AG04449 (cell line): Measurements from ENCODE around the gene HAGHL.
"Not testable (repeated sequence)": the region's sequence is repeated elsewhere in the genome, so short reads cannot be mapped to it uniquely, and the experiment has no call there.

ENCODE experiments used
- CTCF ChIA-PET: fragments of 350-600 bp; formaldehyde crosslinking; extraction: SDS; loops from one replicate; lab custom pipeline; 2021; ENCODE audit warnings: antibody characterized with exemption; lab: Yijun Ruan, JAX
- POLR2A ChIA-PET: fragments of 400-600, 350-600 bp; formaldehyde crosslinking; extraction: SDS; loops from one replicate; lab custom pipeline; 2020; ENCODE audit warnings: antibody characterized with exemption, inconsistent platforms; lab: Yijun Ruan, JAX
- DNase-seq: peaks from one replicate; pipeline ENCODE4 v3.0.0-alpha.2; 2010; ENCODE audit warnings: low read depth, low spot score
- H3K4me3 ChIP-seq: 2 replicates; pipeline ENCODE4 v1.5.1; 2011; ENCODE audit warnings: low read depth, mild to moderate bottlenecking, control low read depth, low read length
- TF ChIP-seq, protein P1 (sequence below): IDR thresholded peaks from one replicate; pipeline ENCODE4 v1.5.1; 2011; ENCODE audit warnings: mild to moderate bottlenecking, moderate library complexity, low read length, control low read depth, inconsistent platforms; ENCODE audit not compliant: insufficient read depth; ENCODE audit errors: missing control alignments

The HAGHL gene

DNA sequence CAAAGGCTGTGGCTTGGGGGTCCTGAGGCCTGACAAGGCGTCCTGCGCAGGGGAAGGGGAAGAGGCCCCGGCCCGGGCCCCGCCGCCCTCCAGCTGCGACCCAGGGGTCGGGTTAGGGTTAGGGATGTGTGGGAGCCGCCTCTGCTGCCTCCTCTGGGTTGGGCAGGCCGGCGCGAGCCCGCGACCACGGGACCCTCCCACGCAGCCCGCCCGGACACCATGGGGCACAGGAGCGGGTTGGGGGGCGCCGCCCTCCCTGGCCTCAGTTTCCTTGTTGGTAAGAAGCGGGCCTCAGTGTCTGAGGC, 13.5 kb downstream of the HAGHL start:
- peak overlapping the region; percentile 73 for H3K4me3 ChIP-seq
- ChIA-PET CTCF (interaction anchor here (0.9 to 5.9 kb wide), 16 partner anchors 9 to 64 kb away, joined by 3 to 48 read pairs (median 7); partner anchors contain the start of genes CCDC78, HAGHL and WDR24), POLR2A (interaction anchor here (0.7 kb wide), 1 partner anchor 9 kb away, joined by 3 read pairs; no protein-coding TSS in a partner anchor)
- TF ChIP-seq, protein P1, sequence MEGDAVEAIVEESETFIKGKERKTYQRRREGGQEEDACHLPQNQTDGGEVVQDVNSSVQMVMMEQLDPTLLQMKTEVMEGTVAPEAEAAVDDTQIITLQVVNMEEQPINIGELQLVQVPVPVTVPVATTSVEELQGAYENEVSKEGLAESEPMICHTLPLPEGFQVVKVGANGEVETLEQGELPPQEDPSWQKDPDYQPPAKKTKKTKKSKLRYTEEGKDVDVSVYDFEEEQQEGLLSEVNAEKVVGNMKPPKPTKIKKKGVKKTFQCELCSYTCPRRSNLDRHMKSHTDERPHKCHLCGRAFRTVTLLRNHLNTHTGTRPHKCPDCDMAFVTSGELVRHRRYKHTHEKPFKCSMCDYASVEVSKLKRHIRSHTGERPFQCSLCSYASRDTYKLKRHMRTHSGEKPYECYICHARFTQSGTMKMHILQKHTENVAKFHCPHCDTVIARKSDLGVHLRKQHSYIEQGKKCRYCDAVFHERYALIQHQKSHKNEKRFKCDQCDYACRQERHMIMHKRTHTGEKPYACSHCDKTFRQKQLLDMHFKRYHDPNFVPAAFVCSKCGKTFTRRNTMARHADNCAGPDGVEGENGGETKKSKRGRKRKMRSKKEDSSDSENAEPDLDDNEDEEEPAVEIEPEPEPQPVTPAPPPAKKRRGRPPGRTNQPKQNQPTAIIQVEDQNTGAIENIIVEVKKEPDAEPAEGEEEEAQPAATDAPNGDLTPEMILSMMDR = no peak
- DNase-seq = no peak

DNA sequence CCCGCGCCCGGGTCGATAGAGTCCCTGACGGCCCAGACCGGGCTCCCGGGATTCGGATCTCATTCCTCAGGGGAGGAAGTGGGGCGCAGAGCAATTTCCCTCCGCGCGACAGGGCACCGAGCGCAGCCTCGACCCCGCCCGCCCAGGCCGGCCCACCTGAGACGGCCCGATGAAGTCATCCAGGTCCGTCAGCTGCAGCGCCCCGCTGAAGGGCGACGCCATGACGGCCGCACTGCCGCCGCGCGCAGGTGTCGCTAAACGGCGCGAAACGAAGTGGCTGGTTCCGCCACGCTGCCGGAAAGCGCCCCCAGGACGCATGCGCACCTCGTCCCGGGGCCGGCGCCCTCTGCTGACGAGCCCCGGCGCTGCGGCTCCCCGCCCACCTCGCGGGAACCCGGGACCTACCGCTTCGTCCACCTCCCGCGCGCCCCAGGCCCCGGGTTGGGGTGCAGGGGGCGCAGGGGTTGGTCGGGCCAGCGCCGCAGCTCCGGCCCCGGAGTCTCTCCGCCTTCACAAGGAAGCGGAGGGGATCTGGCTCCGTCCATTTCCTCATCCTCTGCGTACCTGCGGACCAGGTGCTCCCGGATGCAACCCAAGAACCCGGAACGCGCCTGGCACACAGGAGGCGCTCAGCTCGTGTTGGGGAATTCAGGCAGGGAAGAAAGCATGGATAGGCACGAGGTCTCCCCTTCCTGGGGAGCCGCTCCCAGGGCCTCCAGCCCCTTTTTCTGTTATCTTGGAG, 14.0 kb downstream of the HAGHL start, which contains the start of gene CIAO3:
CIAO3 (minus strand) TSS at position 234 of the 742 bp plus-strand sequence; CDS start at position 222, 12 bp downstream.
- POLR2A ChIA-PET = interaction anchor here (0.7 kb wide), 1 partner anchor 8 kb away, joined by 3 read pairs; no protein-coding TSS in a partner anchor
- CTCF ChIA-PET = interaction anchor here (0.8 to 5.9 kb wide), 18 partner anchors 9 to 63 kb away, joined by 3 to 48 read pairs (median 6); partner anchors contain the start of genes CCDC78, HAGHL and WDR24
- DNase-seq = peak; percentile 26
- peak within 1 kb of the TSS; percentile 73 for H3K4me3 ChIP-seq
- TF ChIP-seq, protein P1 = peak; percentile 91

DNA sequence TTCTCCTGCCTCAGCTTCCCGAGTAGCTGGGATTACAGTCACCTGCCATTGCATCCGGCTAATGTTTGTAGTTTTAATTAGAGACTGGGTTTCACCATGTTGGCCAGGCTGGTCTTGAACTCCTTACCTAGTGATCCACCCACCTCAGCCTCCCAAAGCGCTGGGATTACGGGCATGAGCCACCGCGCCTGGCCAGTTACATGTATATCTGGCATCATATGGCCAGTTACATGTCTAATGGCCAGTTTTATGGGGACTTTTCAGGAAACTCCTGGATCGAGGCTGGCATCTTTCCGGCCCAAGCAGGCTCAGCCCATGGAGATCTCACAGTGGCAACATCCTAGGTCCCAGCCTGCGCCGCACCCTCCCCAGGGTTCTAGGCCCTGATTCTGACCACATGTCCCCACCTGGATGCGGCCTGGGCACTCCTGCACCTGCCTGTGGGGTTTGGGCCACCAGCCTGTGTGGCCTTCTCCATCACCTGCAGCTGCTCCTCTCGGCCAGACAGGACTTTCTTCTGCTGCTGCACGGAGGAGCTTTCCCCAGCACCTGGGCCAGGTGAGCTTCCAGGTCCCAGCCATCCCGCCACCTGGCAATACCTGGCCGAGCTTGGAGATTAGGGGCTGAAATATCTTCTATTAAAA, 15.2 kb downstream of the HAGHL start:
- DNase-seq = no peak
- POLR2A ChIA-PET = no interaction called here
- TF ChIP-seq, protein P1 = no peak
- CTCF ChIA-PET = interaction anchor here (0.9 to 5.9 kb wide), 11 partner anchors 8 to 320 kb away, joined by 3 to 48 read pairs (median 7); partner anchors contain the start of genes CCDC78 and HAGHL
- no peak overlapping the region for H3K4me3 ChIP-seq

DNA sequence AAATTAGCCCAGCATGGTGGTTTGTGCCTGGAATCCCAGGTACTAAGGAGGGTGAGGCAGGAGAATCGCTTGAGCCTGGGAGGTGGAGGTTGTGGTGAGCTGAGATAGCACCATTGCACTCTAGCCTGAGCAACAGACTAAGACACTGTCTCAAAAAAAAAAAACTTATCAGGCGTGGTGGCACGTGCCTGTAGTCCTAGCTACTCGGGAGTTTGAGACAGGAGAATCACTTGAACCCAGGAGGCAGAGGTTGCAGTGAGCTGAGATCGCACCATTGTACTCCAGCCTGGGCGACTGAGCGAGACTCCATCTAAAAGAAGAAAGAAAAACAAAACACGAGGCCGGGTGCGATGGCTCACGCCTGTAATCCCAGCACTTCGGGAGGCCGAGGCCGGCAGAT, 16.0 kb downstream of the HAGHL start:
- DNase-seq, H3K4me3 ChIP-seq, POLR2A ChIA-PET: not testable (repeated sequence)
- CTCF ChIA-PET = interaction anchor here (1.2 to 5.9 kb wide), 7 partner anchors 9 to 319 kb away, joined by 3 to 48 read pairs (median 5); no protein-coding TSS in a partner anchor

DNA sequence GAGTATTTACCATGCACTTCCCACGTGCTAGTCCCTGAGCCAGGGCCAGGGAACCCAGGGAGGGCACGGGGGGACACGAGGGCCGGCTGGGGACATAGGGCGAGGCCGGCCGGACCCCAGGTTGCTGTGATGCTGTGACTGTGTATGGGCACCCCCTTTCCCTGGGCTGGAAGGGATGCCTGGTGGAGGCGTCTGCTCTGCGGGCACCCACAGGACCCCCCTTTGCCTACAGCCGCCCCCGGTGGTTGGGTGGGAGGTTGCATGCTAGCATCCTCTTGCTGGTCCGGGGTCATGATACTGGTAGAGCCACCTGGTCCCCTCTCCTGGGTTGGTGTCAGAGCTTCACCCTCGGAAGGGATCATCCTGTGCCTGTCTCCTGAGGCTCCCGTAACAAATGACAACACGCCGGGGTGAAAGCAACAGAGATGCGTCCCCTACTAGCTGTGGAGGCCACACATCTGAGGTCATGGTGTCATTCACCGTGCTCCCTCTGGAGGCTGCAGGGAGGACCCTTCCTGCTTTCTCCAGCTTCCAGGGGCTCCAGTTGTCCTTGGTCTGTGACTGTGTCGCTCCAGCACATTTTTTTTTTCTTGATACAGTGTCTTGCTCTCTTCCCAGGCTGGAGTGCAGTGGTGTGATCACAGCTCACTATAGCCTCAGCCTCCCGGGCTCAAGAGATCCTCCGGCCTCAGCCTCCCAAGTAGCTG, 17.0 kb downstream of the HAGHL start:
- ChIA-PET POLR2A (no interaction called here), CTCF (interaction anchor here (0.6 to 5.9 kb wide), 6 partner anchors 8 to 42 kb away, joined by 3 to 48 read pairs (median 6); no protein-coding TSS in a partner anchor)
- no peak for DNase-seq
- H3K4me3 ChIP-seq = no peak overlapping the region
- TF ChIP-seq, protein P1 = no peak

DNA sequence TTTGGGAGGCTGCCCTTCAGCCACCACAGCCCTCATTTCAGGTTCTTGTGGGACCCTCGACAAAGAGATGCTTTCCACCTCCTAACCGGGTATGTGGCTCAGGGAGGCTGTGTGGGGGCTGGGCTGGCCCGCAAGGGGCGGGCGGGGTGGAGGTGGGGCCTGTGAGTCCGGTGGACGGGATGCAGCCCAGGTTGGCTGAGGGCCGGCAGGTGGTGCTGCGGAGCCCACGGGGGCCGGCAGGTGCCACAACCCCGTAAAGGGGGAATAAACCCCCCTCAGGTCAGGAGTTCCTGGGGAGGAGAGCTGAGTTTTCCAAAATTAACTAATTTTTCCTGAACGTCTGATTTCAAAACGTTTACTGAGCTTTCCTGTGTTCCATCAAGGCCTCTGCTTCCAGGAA, 18.8 kb downstream of the HAGHL start:
- POLR2A ChIA-PET = no interaction called here
- no peak for DNase-seq
- H3K4me3 ChIP-seq = no peak overlapping the region
- TF ChIP-seq, protein P1 = peak; percentile 27
- CTCF ChIA-PET = interaction anchor here (0.7 to 5.9 kb wide), 2 partner anchors 10 to 33 kb away, joined by 3 to 24 read pairs; no protein-coding TSS in a partner anchor
